Trophoblast cell (in vitro differentiated cells and primary cell): ENCODE results near the gene CCDC127.
"Not testable (repeated sequence)": the region's sequence is repeated elsewhere in the genome, so short reads cannot be mapped to it uniquely, and the experiment has no call there.

Experiments used
- DNase-seq, 2 donors: peaks; one replicate each; pipeline ENCODE4 v3.0.0-alpha.2; 2016
- H2AFZ ChIP-seq: 2 replicates; pipeline ENCODE4 v1.6.1; 2013; ENCODE audit warnings: low read length, moderate library complexity, mild to moderate bottlenecking; ENCODE audit not compliant: insufficient read depth, poor library complexity
- H2AK5ac ChIP-seq: 2 replicates; pipeline ENCODE4 v1.6.1; 2013; ENCODE audit warnings: mild to moderate bottlenecking, low read length
- H2BK120ac ChIP-seq: 2 replicates; pipeline ENCODE4 v1.6.1; 2013; ENCODE audit warnings: low read length, mild to moderate bottlenecking, moderate library complexity; ENCODE audit not compliant: insufficient read depth, poor library complexity
- H2BK12ac ChIP-seq: 2 replicates; pipeline ENCODE4 v1.6.1; 2013; ENCODE audit warnings: mild to moderate bottlenecking, low read length, moderate library complexity
- H2BK5ac ChIP-seq: 2 replicates; pipeline ENCODE4 v1.6.1; 2013; ENCODE audit warnings: low read length, low read depth, moderate library complexity, mild to moderate bottlenecking; ENCODE audit not compliant: poor library complexity
- H3K14ac ChIP-seq: 2 replicates; pipeline ENCODE4 v1.6.1; 2013; ENCODE audit warnings: mild to moderate bottlenecking, low read length
- H3K18ac ChIP-seq: 2 replicates; pipeline ENCODE4 v1.6.1; 2013; ENCODE audit warnings: mild to moderate bottlenecking, low read length
- H3K23ac ChIP-seq: 2 replicates; pipeline ENCODE4 v1.6.1; 2013; ENCODE audit warnings: low read length
- H3K27ac ChIP-seq: 2 replicates; pipeline ENCODE4 v1.5.1; 2013; ENCODE audit warnings: low read depth, mild to moderate bottlenecking, inconsistent platforms, low read length, moderate library complexity
- H3K27me3 ChIP-seq: 2 replicates; pipeline ENCODE4 v1.6.1; 2013; ENCODE audit warnings: inconsistent platforms, mild to moderate bottlenecking, low read length, moderate library complexity; ENCODE audit not compliant: insufficient read depth
- H3K36me3 ChIP-seq, 2 experiments: 1 replicate in 1 of 2; 2 replicates in 1 of 2; pipeline ENCODE4 v1.6.1; 2013; ENCODE audit warnings: low read length in 2 of 2, mild to moderate bottlenecking in 2 of 2, moderate library complexity in 1 of 2; ENCODE audit not compliant: insufficient read depth in 2 of 2, control insufficient read depth in 1 of 2
- H3K4ac ChIP-seq: 2 replicates; pipeline ENCODE4 v1.6.1; 2013; ENCODE audit warnings: low read depth, mild to moderate bottlenecking, low read length, moderate library complexity
- H3K4me1 ChIP-seq, 2 experiments: 1 replicate in 1 of 2; 2 replicates in 1 of 2; pipeline ENCODE4 v1.6.1; 2013; ENCODE audit warnings: low read length in 2 of 2, mild to moderate bottlenecking in 2 of 2, moderate library complexity in 1 of 2; ENCODE audit not compliant: insufficient read depth in 2 of 2, control insufficient read depth in 1 of 2
- H3K4me2 ChIP-seq: 2 replicates; pipeline ENCODE4 v1.6.1; 2013; ENCODE audit warnings: inconsistent platforms, mild to moderate bottlenecking, low read length, moderate library complexity
- H3K4me3 ChIP-seq: 2 replicates; pipeline ENCODE4 v1.5.1; 2013; ENCODE audit warnings: mild to moderate bottlenecking, low read depth, low read length, inconsistent platforms
- H3K79me1 ChIP-seq: one replicate; pipeline ENCODE4 v1.6.1; 2013; ENCODE audit warnings: low read length
- H3K79me2 ChIP-seq: 2 replicates; pipeline ENCODE4 v1.6.1; 2013; ENCODE audit warnings: low read length, mild to moderate bottlenecking; ENCODE audit not compliant: control insufficient read depth, insufficient read depth, poor library complexity
- H3K9ac ChIP-seq: 2 replicates; pipeline ENCODE4 v1.6.1; 2013; ENCODE audit warnings: mild to moderate bottlenecking, low read length
- H3K9me3 ChIP-seq: 2 replicates; pipeline ENCODE4 v1.6.1; 2013; ENCODE audit warnings: low read depth, mild to moderate bottlenecking, control low read depth, inconsistent platforms, low read length; ENCODE audit not compliant: insufficient read depth
- H4K12ac ChIP-seq: 2 replicates; pipeline ENCODE4 v1.6.1; 2013; ENCODE audit warnings: low read depth, mild to moderate bottlenecking, low read length, moderate library complexity
- H4K8ac ChIP-seq: 2 replicates; pipeline ENCODE4 v1.6.1; 2013; ENCODE audit warnings: low read depth, mild to moderate bottlenecking, low read length, moderate library complexity
- H4K91ac ChIP-seq: one replicate; pipeline ENCODE4 v1.6.1; 2013; ENCODE audit warnings: low read depth, mild to moderate bottlenecking, low read length, moderate library complexity
- WGBS: extraction: QIAGEN DNeasy Blood & Tissue Kit; methylation state at CpG from one replicate; pipeline ENCODE4 v1.1.7; 2013; ENCODE audit warnings: missing lambda C conversion rate; ENCODE audit not compliant: insufficient read length, insufficient coverage; ENCODE audit errors: extremely low coverage; 5-methylcytosine and 5-hydroxymethylcytosine counted together

CCDC127 gene

DNA sequence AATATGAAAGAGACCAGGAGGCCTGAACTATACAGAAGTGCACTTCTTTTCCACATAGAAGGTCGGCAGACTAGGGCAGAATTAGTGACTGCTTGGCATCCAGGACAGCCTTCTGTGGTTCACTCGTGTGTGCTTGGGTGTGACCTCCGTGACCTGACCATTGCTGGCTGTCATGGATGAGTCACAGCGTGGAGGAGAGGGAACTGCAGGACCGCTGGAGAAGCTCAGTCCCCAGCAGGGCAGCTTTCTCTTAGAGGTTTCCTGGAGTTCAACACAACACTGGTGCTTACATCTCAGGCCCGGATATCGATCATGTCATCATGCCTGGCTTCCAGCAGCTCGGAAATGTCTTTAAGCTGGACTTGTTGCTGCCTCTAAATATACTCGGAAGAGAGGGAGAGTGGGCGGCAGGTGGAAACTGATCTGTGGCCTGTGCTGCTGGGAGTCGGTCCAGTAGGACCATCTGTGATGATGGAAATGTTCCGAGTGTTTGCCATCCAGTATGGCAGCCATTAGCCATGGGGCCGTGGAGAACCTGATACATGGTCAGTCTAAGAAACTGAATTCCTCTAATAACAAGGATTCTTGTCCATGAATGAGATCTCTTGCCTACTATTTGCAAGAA, 23.2 kb upstream of the CCDC127 start:
- H4K8ac ChIP-seq, H3K4me1 ChIP-seq, H2AFZ ChIP-seq, H2BK5ac ChIP-seq, H3K27me3 ChIP-seq, H2AK5ac ChIP-seq, H4K12ac ChIP-seq, H3K4me3 ChIP-seq, H4K91ac ChIP-seq, H3K14ac ChIP-seq, H3K27ac ChIP-seq, DNase-seq, H2BK120ac ChIP-seq, H3K9ac ChIP-seq, H3K4me2 ChIP-seq, H3K4ac ChIP-seq, H3K79me1 ChIP-seq, H3K23ac ChIP-seq, H3K79me2 ChIP-seq, H3K18ac ChIP-seq, H2BK12ac ChIP-seq: not testable (repeated sequence)
- Histone ChIP-seq H3K9me3 (peaks cover 12% of the 10 kb centered on the region), H3K36me3 (peaks cover 44 to 55% of the 10 kb centered on the region in 2 experiments)
- WGBS: no CpG with 5 or more reads among the region's 13 CpGs

DNA sequence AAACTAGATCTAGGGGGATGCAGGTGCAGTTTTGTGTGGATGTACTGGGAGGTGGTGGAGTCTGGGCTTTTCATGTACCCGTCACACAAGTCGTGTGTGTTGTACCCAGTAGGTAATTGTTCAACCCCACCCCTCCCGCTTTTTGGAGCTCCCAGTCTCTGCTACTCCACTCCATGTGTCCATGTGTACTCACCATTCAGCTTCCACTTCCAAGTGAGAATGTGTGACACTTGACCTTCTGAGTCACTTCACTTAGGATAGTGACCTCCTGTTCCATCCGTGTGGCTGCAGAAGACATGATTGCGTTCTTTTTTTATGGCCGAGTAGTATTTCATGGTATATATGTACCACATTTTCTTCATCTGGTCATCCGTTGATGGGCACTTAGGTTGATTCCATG, 22.6 kb upstream of the CCDC127 start:
- not testable (repeated sequence) for H3K18ac ChIP-seq, H2BK120ac ChIP-seq, H2BK5ac ChIP-seq, H3K23ac ChIP-seq, H2AFZ ChIP-seq, H3K9ac ChIP-seq, H4K12ac ChIP-seq, H2AK5ac ChIP-seq, H3K14ac ChIP-seq, H3K79me2 ChIP-seq, H3K27ac ChIP-seq, H3K4me3 ChIP-seq, H3K4me2 ChIP-seq, H4K91ac ChIP-seq, DNase-seq, H3K79me1 ChIP-seq, H3K4me1 ChIP-seq, H3K4ac ChIP-seq, H4K8ac ChIP-seq, H2BK12ac ChIP-seq, H3K27me3 ChIP-seq
- no CpG with 5 or more reads among the region's 7 CpGs for WGBS
- Histone ChIP-seq H3K36me3 (peaks cover 49 to 55% of the 10 kb centered on the region in 2 experiments), H3K9me3 (peaks cover 12% of the 10 kb centered on the region)

- not testable (repeated sequence) for H2BK5ac ChIP-seq, H2BK12ac ChIP-seq, H3K79me1 ChIP-seq, H4K91ac ChIP-seq, DNase-seq, H4K8ac ChIP-seq, H3K27me3 ChIP-seq, H3K9ac ChIP-seq, H2AFZ ChIP-seq, H2BK120ac ChIP-seq, H4K12ac ChIP-seq, H3K4me1 ChIP-seq, H3K4me2 ChIP-seq, H3K79me2 ChIP-seq, H2AK5ac ChIP-seq, H3K4me3 ChIP-seq, H3K27ac ChIP-seq, H3K23ac ChIP-seq, H3K14ac ChIP-seq, H3K18ac ChIP-seq, H3K4ac ChIP-seq
- no CpG with 5 or more reads among the region's 8 CpGs for WGBS
- H3K36me3 ChIP-seq: peaks cover 57 to 65% of the 10 kb centered on the region in 2 experiments
- H3K9me3 ChIP-seq: peaks cover 12% of the 10 kb centered on the region
These were observed 20.0 kb upstream of the CCDC127 start for GRCh38 chr5:237931-238330.

DNA sequence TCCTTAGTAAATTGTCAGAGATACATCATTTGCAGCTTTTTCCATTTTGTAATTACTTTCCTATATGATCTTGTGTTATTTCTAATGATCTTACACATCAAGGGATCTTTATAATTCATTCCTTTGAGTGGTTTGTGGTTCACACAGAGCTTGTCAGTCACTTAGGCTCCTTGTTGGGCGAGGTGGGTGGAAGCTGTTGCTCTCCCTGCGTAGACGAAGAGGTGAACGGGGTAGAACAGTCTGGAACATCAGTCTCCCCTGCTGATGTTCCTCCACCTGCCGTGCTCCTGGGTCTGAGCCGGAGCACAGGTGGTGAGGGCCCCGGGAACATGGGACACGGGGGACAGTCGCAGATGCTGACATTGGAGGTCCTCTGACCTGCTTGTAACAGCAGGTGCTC, 17.6 kb upstream of the CCDC127 start:
- H3K27me3 ChIP-seq, H3K18ac ChIP-seq, DNase-seq, H3K79me2 ChIP-seq, H4K12ac ChIP-seq, H3K14ac ChIP-seq, H3K4me3 ChIP-seq, H2BK5ac ChIP-seq, H3K9me3 ChIP-seq, H2AFZ ChIP-seq, H3K79me1 ChIP-seq, H3K4me1 ChIP-seq, H3K4me2 ChIP-seq, H3K4ac ChIP-seq, H2BK120ac ChIP-seq, H3K27ac ChIP-seq, H4K8ac ChIP-seq, H3K9ac ChIP-seq, H4K91ac ChIP-seq, H2BK12ac ChIP-seq, H2AK5ac ChIP-seq, H3K23ac ChIP-seq: not testable (repeated sequence)
- no CpG with 5 or more reads among the region's 9 CpGs for WGBS
- H3K36me3 ChIP-seq: peaks cover 53 to 57% of the 10 kb centered on the region in 2 experiments
